HG03025 (cell line): ENCODE measurements around the gene ZSWIM4.
"Not testable (repeated sequence)": the region's sequence is repeated elsewhere in the genome, so short reads cannot be mapped to it uniquely, and the experiment has no call there.

Source experiments
- ATAC-seq: cut with Tn5 transposase; IDR thresholded peaks from one replicate; pipeline ENCODE4 v1.9.1; 2021; ENCODE audit warnings: mild to moderate bottlenecking, moderate library complexity; ENCODE audit not compliant: unreplicated experiment, low FRiP score

The ZSWIM4 gene

GRCh38 chr19:13846557-13847406 is 51.5 kb downstream of the ZSWIM4 start:
- no peak for ATAC-seq

DNA sequence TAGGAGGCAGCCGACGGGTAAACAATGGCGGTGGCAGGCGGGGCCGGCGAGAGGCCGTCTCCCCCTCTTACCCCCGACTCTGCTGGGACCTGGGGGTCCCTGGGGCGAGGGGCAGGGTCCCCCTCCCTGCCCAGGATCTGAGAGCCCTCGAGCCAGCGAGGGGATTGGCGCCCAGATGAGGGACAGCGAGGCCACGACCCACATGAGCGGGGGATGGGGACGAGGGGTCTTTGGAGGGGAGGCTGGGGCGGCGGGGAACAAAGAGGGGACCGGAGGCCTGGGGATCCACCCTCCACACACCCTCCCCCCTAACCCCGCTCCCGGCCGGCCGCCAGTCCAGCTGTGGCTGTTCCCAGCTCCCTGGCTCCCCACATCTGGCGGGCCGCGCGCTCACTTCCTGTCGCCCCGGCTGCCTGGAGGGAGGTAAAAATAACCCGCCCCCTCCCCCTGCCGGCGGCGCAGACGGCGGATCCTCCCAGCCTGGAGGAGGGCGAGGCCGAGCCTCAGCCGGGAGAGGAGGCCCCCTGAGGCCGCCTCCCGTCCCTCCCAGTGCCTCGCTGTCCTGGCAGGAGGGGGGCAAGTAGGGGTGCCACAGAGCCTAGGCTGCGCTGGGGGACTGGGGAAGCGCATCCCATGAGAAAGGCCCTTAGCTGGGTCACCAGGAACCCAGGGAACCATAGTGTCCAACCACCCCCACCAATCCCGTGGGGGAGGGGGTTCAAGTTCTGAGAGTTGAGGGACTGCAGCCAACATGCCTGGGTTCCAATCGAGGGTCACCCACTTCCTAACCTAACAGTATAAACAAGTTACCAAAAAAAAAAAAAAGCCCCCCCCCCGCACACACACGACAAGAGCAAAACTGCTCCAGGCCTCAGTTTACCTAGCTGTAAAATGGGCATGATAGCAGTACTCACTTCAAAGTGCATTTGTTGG is 52.4 kb downstream of the ZSWIM4 start:
- no peak for ATAC-seq

- ATAC-seq = no peak
Measured at GRCh38 chr19:13848340-13848677, 53.1 kb downstream of the ZSWIM4 start.

DNA sequence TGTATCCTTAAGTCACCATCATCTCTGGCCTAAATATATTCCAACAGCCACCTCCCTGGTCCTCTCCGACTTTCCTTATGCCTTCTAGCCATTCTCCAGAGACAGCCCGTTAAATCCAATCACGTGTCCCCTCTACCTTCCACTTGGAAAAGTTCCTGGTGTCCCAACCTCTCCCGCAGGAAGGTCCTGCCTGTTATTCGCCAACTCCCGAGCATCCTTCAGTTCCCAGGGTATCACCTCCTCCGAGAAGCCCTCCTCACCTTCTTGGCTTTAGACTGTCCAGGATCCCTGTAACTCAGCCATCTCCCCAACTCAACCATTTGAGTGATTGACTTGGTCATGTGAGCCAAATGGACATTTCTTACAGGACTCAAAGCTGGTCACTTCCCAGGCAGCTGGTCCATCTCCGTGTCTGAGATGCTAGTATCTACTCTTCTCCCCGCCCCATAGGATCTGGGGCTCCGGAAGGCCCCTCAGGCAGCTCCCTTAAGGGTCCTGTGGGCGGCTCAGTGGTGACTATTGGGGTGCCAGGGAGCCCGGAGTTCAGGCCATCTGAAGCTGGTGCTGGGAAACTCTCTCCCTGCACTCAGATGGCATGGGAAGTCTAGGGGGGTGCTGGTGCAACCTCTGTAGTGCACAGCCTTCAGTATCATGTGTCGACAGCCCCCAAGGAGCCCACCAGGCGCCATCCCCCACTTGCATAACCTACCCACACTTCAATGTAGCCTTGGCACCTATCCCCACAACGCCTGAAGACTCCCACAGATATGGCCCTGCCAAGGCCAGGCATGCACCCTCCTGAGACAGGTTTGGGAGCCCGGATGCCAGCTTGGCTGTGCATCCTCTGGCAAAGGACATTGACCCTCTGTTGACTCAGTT is 53.8 kb downstream of the ZSWIM4 start:
- no peak for ATAC-seq

- no peak for ATAC-seq
Measured at GRCh38 chr19:13849991-13850909, 55.0 kb downstream of the ZSWIM4 start.

DNA sequence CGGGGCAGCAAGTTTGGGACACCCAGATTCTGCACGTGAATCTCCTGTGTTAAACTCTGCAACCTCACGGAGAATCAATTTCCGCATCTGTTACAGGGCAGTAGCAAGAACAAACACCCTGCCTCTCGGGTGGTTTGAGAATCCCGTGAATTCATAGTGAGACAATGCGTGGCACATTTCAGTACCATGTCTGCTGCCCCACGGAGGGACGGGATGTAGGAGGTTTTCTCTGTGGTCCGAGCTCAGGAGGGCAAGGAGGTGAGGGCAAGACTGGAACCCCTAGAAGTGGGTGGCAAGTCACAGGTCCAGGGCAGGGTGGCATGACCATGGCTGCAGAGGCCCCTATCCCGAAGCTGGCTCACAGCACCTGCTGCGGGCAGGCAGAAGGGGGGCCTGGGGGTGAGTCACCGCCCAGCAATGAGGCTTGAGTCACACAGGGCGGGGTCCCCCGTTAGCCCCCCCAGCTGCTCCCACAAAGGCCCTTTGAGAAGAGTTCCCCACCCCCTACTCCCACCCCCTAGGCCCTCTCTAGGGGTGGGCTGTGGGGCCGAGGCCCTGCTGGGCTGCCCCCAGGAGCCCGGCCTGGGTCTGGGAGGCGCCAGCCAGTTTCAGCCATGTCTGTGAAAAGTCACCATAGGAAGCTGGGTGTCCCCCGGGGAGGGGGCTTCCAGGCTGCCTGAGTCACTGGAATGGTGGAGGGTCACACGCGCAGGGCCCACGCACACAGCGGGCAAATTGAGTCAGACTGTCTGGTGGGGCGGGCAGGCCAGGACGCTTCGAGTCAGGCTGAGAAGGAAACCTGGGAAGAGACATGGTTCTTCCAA is 55.9 kb downstream of the ZSWIM4 start:
- ATAC-seq = no peak

DNA sequence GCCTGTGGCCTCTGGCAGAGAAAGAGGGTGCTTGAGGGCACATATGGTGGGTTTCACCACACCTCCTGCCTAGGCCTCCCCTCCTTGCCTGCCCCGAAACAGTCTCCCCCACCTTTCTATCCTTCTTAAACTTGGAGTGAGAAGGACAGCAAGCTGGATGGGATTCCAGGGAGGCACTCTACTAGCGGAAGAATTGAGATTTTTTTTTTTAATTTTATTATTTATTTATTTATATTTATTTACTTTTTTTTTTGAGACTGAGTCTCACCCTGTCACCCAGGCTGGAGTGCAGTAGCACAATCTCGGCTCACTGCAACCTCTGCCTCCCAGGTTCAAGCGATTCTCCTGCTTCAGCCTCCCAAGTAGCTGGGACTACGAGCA is 56.5 kb downstream of the ZSWIM4 start:
- not testable (repeated sequence) for ATAC-seq

- not testable (repeated sequence) for ATAC-seq
Measured at GRCh38 chr19:13852171-13852707, 57.0 kb downstream of the ZSWIM4 start.

- ATAC-seq = no peak
Measured at GRCh38 chr19:13856497-13856896, 61.3 kb downstream of the ZSWIM4 start.

GRCh38 chr19:13859361-13859880 is 64.2 kb downstream of the ZSWIM4 start:
- ATAC-seq = no peak

- no peak for ATAC-seq
Measured at GRCh38 chr19:13860679-13861391, 65.6 kb downstream of the ZSWIM4 start.

DNA sequence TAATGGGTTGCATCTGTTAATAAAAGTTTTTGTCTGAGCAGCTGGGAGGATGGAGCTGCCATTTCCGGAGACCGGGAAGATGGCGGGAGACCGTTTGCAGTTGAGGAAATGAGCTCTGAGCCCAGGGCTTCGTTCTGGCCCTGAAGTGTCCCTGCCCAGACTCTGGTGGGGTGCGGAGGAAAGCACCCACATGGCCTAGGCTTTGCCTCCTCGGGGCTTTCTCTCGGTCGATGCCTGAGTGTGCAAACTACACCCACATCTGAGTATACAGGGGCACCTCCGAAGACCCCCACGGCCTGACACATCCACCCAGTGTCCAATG is 66.1 kb downstream of the ZSWIM4 start:
- no peak for ATAC-seq

- ATAC-seq = peak; percentile 45
Measured at GRCh38 chr19:13861714-13862531, 66.7 kb downstream of the ZSWIM4 start.

DNA sequence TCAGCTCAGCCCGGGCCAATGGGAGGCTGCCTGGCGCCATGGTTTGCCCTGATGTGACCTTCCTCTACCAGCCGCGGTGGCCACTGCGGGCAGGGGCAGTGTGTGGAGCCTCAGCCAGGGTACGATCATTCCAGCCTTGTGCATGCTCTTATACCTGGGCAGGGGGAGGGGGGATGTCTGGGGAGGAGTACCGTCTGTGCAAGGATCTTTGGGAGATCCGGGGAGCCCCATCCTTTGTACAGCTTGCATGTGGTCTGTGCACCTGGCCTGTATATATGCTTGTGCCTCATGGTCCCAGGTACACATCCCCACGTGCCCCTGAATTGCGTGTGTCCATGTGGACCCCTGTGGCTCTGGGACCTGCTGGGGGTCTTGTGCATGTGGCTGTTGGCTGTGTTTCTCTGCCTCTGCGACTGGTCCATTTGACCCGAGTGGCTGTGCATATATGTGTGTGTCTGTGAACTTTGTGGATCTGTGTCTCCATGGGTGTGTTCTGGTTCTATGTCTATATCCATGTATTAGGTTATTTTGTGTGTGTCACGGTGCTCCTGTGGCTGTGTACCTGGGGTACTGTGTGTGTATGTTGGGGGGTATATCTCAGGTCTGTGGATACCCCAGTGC is 68.9 kb downstream of the ZSWIM4 start:
- ATAC-seq = no peak

GRCh38 chr19:13864667-13865570 is 69.7 kb downstream of the ZSWIM4 start:
- no peak for ATAC-seq
